Measurements from ENCODE around the gene CNIH1. TPM values are rescaled to one million over a fixed set of nuclear protein-coding genes. Genes with fewer than 3 reads are reported as not detected.

Gene CNIH1
- total RNA-seq, 4 donors from 2014 or later: 101 to 233 (median 212) TPM

DNA sequence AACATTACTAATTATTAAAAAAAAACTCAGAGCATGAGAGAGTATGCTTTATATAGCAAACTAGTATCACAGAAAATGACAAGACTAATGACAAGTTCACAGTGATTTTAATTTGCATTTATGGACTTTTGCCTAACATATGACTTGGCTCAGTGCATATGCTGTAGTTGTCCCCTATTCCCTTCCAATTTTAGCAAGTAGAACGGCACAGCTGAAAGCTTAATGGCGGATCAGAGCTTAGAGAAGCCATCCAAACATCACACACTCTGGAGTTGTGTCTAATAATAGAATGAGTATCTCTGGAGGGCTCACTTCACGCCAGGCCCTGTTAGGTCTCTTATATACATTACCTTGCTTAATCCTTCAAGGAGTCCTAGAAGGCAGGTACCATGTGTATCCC lies 13.3 kb downstream of the CNIH1 start:
- DNase-seq (ENCODE audit: low spot score) (no peak), ATAC-seq (ENCODE audit: low FRiP score) (no peak)
- TF ChIP-seq, protein P1, sequence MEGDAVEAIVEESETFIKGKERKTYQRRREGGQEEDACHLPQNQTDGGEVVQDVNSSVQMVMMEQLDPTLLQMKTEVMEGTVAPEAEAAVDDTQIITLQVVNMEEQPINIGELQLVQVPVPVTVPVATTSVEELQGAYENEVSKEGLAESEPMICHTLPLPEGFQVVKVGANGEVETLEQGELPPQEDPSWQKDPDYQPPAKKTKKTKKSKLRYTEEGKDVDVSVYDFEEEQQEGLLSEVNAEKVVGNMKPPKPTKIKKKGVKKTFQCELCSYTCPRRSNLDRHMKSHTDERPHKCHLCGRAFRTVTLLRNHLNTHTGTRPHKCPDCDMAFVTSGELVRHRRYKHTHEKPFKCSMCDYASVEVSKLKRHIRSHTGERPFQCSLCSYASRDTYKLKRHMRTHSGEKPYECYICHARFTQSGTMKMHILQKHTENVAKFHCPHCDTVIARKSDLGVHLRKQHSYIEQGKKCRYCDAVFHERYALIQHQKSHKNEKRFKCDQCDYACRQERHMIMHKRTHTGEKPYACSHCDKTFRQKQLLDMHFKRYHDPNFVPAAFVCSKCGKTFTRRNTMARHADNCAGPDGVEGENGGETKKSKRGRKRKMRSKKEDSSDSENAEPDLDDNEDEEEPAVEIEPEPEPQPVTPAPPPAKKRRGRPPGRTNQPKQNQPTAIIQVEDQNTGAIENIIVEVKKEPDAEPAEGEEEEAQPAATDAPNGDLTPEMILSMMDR (IDR thresholded peaks at IDR 0.05): no peak

GRCh38 chr14:54425537-54426274 lies 15.5 kb downstream of the CNIH1 start:
- DNase-seq (ENCODE audit: low spot score) (no peak), ATAC-seq (ENCODE audit: low FRiP score) (no peak)
- TF ChIP-seq, protein P1 (IDR thresholded peaks at IDR 0.05): no peak

DNA sequence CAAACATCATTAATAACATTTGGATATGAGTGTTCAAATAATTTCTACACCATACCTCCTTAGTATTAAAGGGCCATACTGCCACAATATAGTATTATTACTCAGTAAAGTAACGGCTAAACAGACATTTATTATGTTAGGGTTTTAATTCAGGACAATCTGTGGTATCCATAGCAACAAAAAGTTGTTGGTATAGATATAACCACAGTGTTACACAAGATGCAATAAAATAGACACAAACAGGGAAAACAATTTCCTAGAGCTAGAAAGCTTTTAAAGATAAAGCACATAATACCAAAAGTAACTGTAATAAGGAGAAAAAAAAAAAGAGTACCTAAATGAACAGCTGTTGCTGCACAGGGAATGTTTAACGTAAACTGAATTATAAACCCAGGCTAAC lies 16.1 kb downstream of the CNIH1 start:
- no peak for DNase-seq (ENCODE audit: low spot score)
- TF ChIP-seq, protein P1 (IDR thresholded peaks at IDR 0.05): no peak
- no peak for ATAC-seq (ENCODE audit: low FRiP score)

DNA sequence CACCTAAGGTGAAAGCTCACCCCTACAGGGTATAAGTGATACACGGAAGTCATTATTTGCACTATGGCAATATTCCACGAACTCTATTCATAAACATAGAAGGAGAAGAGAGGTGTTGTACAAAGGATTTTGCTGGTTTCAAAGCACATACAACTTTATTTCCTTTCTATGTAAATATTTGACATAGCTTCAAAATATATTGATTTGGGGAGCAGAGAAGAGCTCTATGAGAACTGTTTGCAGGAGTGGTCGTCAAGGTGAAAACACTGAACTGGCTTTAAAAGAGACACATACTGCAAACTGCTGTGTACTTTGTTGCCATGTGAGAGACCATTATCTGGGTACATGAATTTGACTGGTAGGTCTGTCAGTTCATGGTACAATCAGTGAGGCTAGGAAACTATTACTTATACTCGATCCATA lies 16.7 kb downstream of the CNIH1 start:
- TF ChIP-seq, protein P1 (IDR thresholded peaks at IDR 0.05): no peak
- DNase-seq (ENCODE audit: low spot score) (no peak), ATAC-seq (ENCODE audit: low FRiP score) (no peak)

DNA sequence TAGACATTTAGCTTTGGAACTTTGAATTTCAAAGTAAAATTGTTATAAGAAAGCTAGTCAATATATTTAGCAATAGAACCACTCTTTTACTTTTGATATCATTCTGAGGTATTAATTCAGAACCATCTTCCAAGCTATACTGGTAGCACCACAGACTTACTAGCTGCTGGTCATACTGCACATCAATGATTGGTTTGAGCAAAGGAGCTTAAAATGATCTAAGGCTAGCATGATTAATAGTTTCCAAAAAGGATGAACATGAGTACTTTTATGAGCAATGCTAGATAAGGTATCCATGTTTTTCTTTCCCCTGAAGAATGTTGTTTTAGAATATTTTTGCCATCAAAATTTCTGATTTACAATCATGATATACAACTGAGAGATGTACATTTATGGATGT lies 17.2 kb downstream of the CNIH1 start:
- DNase-seq (ENCODE audit: low spot score): no peak
- no peak for ATAC-seq (ENCODE audit: low FRiP score)
- TF ChIP-seq, protein P1 (IDR thresholded peaks at IDR 0.05): no peak

DNA sequence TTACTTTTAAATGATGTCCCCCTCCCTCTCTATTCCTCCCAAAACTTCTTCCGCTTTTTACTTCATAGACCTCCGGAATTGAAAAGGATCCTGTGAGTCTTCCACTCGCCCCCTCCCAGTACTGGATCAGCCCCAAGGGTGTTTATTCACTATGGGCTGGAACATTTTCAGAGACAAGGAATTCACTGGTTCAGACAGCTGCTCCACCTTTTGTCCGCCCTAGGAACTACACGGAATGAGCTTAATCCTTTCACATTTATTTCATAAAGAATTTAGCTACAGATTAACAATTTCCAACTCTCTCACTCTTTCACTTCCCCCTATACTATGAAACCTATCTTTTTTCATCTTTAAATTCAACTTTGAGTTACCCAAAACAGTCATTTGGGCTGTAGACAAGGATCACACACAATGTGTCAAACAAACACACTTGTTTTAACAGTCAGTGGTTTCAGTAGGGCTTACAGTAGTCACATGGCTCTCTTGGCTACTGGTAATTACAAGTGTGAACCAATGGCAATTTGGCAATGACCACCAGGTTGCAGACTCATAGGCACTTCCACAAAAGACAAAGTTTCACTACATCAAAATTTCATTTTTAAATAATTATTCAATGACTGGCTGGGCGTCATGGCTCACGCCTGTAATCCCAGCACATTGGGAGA lies 20.6 kb downstream of the CNIH1 start:
- TF ChIP-seq, protein P1 (IDR thresholded peaks at IDR 0.05): peak in 1 of 3 donors; percentile 34
- ATAC-seq (ENCODE audit: low FRiP score) (peak; percentile 82), DNase-seq (ENCODE audit: low spot score) (peak; percentile 42)

DNA sequence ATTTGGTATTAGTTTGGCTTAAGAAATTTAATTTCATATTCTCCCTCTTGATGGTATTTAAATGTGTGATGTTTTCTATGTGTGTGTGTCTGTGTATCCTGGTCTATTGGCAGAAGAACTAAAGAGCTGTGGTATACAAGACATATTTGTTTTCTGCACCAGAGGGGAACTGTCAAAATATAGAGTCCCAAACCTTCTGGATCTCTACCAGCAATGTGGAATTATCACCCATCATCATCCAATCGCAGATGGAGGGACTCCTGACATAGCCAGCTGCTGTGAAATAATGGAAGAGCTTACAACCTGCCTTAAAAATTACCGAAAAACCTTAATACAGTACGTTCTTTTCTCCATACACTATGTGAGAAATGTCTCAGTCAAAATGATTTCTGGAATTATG lies 29.8 kb downstream of the CNIH1 start:
- no peak for ATAC-seq (ENCODE audit: low FRiP score)
- DNase-seq (ENCODE audit: low spot score): no peak
- TF ChIP-seq, protein P1 (IDR thresholded peaks at IDR 0.05): no peak

All from omental fat pad (tissue), 4 donors.